Measurements from ENCODE around the gene C2CD4A.

The C2CD4A gene

DNA sequence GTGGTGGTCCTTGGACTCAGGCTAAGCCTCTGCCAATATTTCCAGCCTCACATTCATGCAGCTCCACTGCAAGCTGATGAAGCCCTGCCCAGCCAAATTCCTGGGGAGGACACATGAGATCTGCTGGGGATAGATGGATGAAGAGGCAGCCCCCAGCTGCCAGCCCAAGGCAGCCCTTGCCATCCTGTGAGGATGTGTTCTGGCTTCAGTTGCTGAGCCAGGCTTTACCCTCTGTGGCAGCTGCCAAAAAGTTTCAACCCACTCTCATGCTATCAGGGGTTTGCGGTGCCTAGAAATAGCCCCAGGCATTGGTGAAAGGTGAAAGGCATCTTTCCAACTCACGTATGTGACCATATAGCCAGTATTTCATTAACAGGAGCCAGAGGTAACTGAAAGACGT is 37.6 kb downstream of the C2CD4A start:
- no peak for DNase-seq

GRCh38 chr15:62104846-62105245 is 38.1 kb downstream of the C2CD4A start:
- DNase-seq = peak; percentile 33

DNA sequence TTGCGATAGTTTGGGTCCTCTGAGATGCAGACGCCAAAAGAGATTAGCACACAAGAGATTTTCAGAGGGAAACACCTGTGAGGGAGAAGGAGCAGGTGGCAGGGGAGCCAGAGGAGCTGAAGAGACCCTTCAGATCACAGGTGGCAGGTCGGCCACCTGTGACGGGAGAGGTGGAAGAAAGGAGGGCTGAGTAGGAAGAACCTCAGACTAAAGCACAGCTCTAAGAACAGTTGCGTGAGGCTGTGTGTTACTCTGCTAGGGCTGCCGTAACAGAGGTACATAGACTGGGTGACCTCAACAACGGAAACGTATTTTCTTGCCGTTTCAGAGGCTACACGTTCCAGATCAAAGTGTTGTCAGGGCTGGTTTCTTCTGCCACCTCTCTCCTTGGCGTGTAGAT is 38.5 kb downstream of the C2CD4A start:
- no peak for DNase-seq

DNA sequence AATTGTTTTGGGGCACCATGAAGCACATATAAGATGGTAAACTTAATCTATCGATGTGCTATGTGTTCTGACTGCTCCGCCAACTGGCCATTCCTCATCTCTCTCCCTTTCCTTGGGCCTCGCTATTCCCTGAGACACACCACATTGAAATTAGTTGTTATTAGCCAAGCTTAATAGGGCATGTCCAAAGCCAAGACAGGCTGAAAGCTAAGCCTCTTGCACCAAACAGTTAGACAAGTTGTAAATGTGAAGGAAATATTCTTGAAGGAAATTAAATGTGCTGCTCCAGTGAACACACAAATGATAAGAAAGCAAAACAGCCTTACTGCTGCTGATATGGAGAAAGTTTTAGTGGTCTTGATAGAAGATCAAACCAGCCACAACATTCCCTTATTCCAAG is 39.3 kb downstream of the C2CD4A start:
- no peak for DNase-seq

DNA sequence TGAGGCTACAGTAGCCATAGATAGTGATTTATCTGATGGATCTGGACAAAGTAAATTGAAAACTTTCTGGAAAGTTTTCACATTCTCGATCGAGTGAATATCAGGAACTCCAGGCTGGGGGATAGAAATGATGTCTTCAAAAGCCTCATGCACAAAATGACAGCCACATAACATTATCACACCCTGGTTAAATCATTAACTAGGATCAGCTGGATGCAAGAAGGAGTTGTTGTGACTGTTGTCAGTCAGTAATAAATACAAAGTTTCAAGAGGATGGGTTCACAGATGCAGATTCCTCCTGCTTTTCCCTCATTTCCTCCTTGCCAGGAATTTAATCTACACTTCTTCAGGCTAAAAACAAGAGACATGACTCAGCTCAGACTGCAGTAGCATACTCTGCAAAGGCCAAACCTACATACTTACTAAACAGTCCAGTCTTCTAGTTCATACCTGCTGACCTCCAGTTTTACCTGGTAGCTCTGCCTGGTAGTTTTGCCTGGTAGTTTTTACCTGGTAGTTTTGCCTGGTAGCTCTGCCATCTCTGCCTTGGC is 40.9 kb downstream of the C2CD4A start:
- no peak for DNase-seq

- DNase-seq = no peak
These were observed 41.6 kb downstream of the C2CD4A start for GRCh38 chr15:62108411-62108810.

- peak; percentile 72 for DNase-seq
These were observed 42.7 kb downstream of the C2CD4A start for GRCh38 chr15:62109437-62109836.

- peak; percentile 99 for DNase-seq
These were observed 43.4 kb downstream of the C2CD4A start for GRCh38 chr15:62109982-62110851.

- DNase-seq = no peak
These were observed 45.3 kb downstream of the C2CD4A start for GRCh38 chr15:62112081-62112480.

- DNase-seq = peak; percentile 34
These were observed 46.1 kb downstream of the C2CD4A start for GRCh38 chr15:62112616-62113593.

DNA sequence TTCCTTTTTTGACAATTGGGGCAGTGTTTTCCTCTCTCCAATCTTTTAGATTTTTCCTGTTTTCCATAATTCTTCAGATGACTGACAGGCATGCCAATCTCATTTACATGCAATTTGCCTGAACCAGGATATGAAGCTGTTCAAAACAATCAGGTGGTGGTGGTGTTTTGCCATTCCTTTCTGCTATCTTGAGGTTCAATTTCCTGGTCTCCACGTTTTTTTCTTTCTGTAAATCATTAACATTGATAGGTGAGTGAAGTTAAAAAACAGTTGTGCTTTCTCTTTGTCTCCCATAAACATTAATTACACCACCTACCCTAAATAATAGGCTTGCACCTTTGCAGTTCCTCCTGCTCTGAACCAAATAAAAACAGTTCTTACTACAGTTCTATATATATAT is 49.1 kb downstream of the C2CD4A start:
- no peak for DNase-seq

GRCh38 chr15:62118520-62119226 is 51.9 kb downstream of the C2CD4A start:
- DNase-seq = no peak

GRCh38 chr15:62119227-62119864 is 52.6 kb downstream of the C2CD4A start:
- peak; percentile 59 for DNase-seq

DNA sequence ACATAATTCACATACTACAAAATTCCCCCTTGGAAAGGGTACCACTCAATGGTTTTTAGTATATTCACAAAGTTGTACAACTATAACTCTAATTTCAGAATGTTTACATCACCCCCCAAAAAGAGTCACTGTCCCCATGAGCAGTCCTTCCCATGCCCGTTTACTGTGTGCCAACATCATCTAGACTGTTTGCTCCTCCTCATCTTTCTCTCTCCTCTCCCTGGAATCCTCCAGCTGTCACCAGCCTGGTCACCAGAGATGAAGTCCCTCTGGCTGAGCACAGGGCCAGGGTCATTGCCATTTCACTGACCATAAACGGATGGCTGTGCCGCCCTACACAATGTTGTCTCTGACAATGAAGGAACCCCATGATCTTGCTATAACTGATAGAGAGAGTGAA is 53.1 kb downstream of the C2CD4A start:
- no peak for DNase-seq

Data from NCI-H69 (cell line).